ENCODE results near the gene MED17.

MED17 gene

GRCh38 chr11:93845181-93846092 is 61.4 kb downstream of the MED17 start:
- Histone ChIP-seq H3K4me1 (ENCODE audit: control insufficient read depth in 1 of 2, insufficient read depth in 1 of 2, low read depth in 1 of 2, low read length in 1 of 2) (no peaks in the 10 kb centered on the region), H3K4me3 (ENCODE audit: low read depth in 1 of 2, low read length in 1 of 2) (no peak overlapping the region), H3K27me3 (peaks cover 26% of the 10 kb centered on the region), H3K27ac (no peak overlapping the region), H3K36me3 (no peaks in the 10 kb centered on the region), H3K9me3 (no peaks in the 10 kb centered on the region)
- TF ChIP-seq CTCF (IDR thresholded peaks at IDR 0.05), result no peak

- no peak overlapping the region for H3K4me3 ChIP-seq (ENCODE audit: low read depth in 1 of 2, low read length in 1 of 2)
- no peak for TF ChIP-seq CTCF (IDR thresholded peaks at IDR 0.05)
- no peaks in the 10 kb centered on the region for H3K4me1 ChIP-seq (ENCODE audit: control insufficient read depth in 1 of 2, insufficient read depth in 1 of 2, low read depth in 1 of 2, low read length in 1 of 2)
- H3K27ac ChIP-seq, result no peak overlapping the region
- no peaks in the 10 kb centered on the region for H3K36me3 ChIP-seq
- H3K9me3 ChIP-seq, result no peaks in the 10 kb centered on the region
- H3K27me3 ChIP-seq, result peaks cover 36% of the 10 kb centered on the region
Measured at GRCh38 chr11:93846411-93846810, 62.3 kb downstream of the MED17 start.

- Histone ChIP-seq H3K9me3 (no peaks in the 10 kb centered on the region), H3K4me1 (ENCODE audit: control insufficient read depth in 1 of 2, insufficient read depth in 1 of 2, low read depth in 1 of 2, low read length in 1 of 2) (no peaks in the 10 kb centered on the region), H3K27ac (no peak overlapping the region), H3K27me3 (peaks cover 52% of the 10 kb centered on the region), H3K36me3 (no peaks in the 10 kb centered on the region), H3K4me3 (ENCODE audit: low read depth in 1 of 2, low read length in 1 of 2) (no peak overlapping the region)
- no peak for TF ChIP-seq CTCF (IDR thresholded peaks at IDR 0.05)
Measured at GRCh38 chr11:93849201-93849600, 65.1 kb downstream of the MED17 start.

- Histone ChIP-seq H3K27ac (no peak overlapping the region), H3K4me1 (ENCODE audit: control insufficient read depth in 1 of 2, insufficient read depth in 1 of 2, low read depth in 1 of 2, low read length in 1 of 2) (no peaks in the 10 kb centered on the region), H3K27me3 (peaks cover 52% of the 10 kb centered on the region), H3K36me3 (no peaks in the 10 kb centered on the region), H3K4me3 (ENCODE audit: low read depth in 1 of 2, low read length in 1 of 2) (no peak overlapping the region), H3K9me3 (no peaks in the 10 kb centered on the region)
- TF ChIP-seq CTCF (IDR thresholded peaks at IDR 0.05), result no peak
Measured at GRCh38 chr11:93849751-93850593, 65.9 kb downstream of the MED17 start.

GRCh38 chr11:93850594-93851018 is 66.5 kb downstream of the MED17 start, which contains the start of gene VSTM5:
TSS of gene VSTM5 (minus strand) at chr11:93850618. CDS start at chr11:93850502, 116 bp downstream.
- peaks cover 52% of the 10 kb centered on the region for H3K27me3 ChIP-seq
- TF ChIP-seq CTCF (IDR thresholded peaks at IDR 0.05), result no peak
- no peaks in the 10 kb centered on the region for H3K9me3 ChIP-seq
- no peak within 1 kb of the TSS for H3K4me3 ChIP-seq (ENCODE audit: low read depth in 1 of 2, low read length in 1 of 2)
- H3K36me3 ChIP-seq, result no peaks in the 10 kb centered on the region
- no peaks in the 10 kb centered on the region for H3K4me1 ChIP-seq (ENCODE audit: control insufficient read depth in 1 of 2, insufficient read depth in 1 of 2, low read depth in 1 of 2, low read length in 1 of 2)
- H3K27ac ChIP-seq, result no peak within 1 kb of the TSS

All from neutrophil (primary cell).